Spleen (tissue), 11 donors: Measurements from ENCODE around the gene ST8SIA6. TPM values are rescaled to one million over a fixed set of nuclear protein-coding genes. Genes with fewer than 3 reads are reported as not detected.
A peak's percentile ranks its signal among the peaks of the same experiment; 100 is the strongest.

Experiments
- DNase-seq: peaks from one replicate; pipeline ENCODE4 v3.0.0-alpha.2; 2020
- H3K27ac ChIP-seq, 8 donors: fragments of 200-600 bp; sonication (generic) in 7 of 8; 1 replicate in 4 of 8; 2 replicates in 4 of 8; pipeline versions ENCODE4 v1.5.0 to v1.8.0; 2016 to 2021; ENCODE audit warnings: inconsistent platforms in 4 of 8, mild to moderate bottlenecking in 4 of 8, moderate library complexity in 1 of 8
- H3K27me3 ChIP-seq, 7 donors: fragments of 200-600 bp; sonication (generic) in 6 of 7; replicated peaks in 1 of 7; 1 replicate in 4 of 7; 2 replicates in 3 of 7; pipeline versions ENCODE4 v1.5.0 to v1.8.0; 2016 to 2021; ENCODE audit warnings: inconsistent platforms in 3 of 7, mild to moderate bottlenecking in 1 of 7
- H3K36me3 ChIP-seq, 6 donors: fragments of 200-600 bp; sonication (generic) in 5 of 6; 1 replicate in 4 of 6; 2 replicates in 2 of 6; pipeline versions ENCODE4 v1.5.0 to v1.8.0; 2016 to 2021; ENCODE audit warnings: inconsistent platforms in 2 of 6
- H3K4me1 ChIP-seq, 6 donors: fragments of 200-600 bp; sonication (generic) in 5 of 6; 1 replicate in 3 of 6; 2 replicates in 3 of 6; pipeline versions ENCODE4 v1.5.0 to v1.8.0; 2016 to 2021; ENCODE audit warnings: inconsistent platforms in 3 of 6
- H3K4me3 ChIP-seq, 8 donors: fragments of 200-600 bp; sonication (generic) in 7 of 8; 1 replicate in 4 of 8; 2 replicates in 4 of 8; pipeline versions ENCODE4 v1.5.0 to v1.8.0; 2016 to 2021; ENCODE audit warnings: inconsistent platforms in 4 of 8, mild to moderate bottlenecking in 4 of 8, moderate library complexity in 2 of 8
- H3K9me3 ChIP-seq, 8 donors: fragments of 200-600 bp; sonication (generic) in 7 of 8; 1 replicate in 4 of 8; 2 replicates in 4 of 8; pipeline versions ENCODE4 v1.5.0 to v1.8.0; 2016 to 2021; ENCODE audit warnings: inconsistent platforms in 4 of 8
- POLR2A ChIP-seq, 3 donors: fragments of 450-650 bp; IDR thresholded peaks; one replicate each; pipeline ENCODE4 v1.5.1; 2017; ENCODE audit warnings: antibody characterized with exemption in 3 of 3, mild to moderate bottlenecking in 1 of 3
- POLR2AphosphoS5 ChIP-seq, 3 donors: sonication (generic); formaldehyde crosslinking; IDR thresholded peaks; one replicate each; pipeline ENCODE4 v1.5.1; 2017; ENCODE audit warnings: antibody characterized with exemption in 3 of 3
- WGBS, 5 donors: extraction: QIAGEN DNeasy Blood & Tissue Kit in 3 of 5; methylation state at CpG; one replicate each; pipeline versions ENCODE4 v1.1.5 to v1.1.7; 2013 to 2018; 5-methylcytosine and 5-hydroxymethylcytosine counted together
- intact Hi-C: fragments of 100-400 bp; cut with DNase I; formaldehyde crosslinking; loops from one replicate; pipeline ENCODE4 v1.15.0; 2023; ENCODE audit warnings: low total_unique reads
- polyA plus RNA-seq, 3 donors: library from polyadenylated mRNA; stranded (reverse); fragments of 200-250 nt; gene quantifications; one replicate each; pipeline ENCODE4 v1.2.1, GENCODE V29; 2013
- total RNA-seq, 7 donors: library from RNA; depleted of rRNA in 3 of 7; stranded (reverse); fragments of >200 nt in 3 of 7; fragmentation: NEBNext Ultra II Directional in 4 of 7; extraction: Animal tissue kit (Norgen Biotek cat#: 25700) in 4 of 7; gene quantifications; one replicate each; pipeline versions ENCODE4 v1.1.0 to v1.2.1, GENCODE V29; 2016 to 2021
- TF ChIP-seq, protein P1 (sequence below), 11 experiments: fragments of 200-600 bp in 7 of 11; fragments of 450-650 bp in 4 of 11; sonication (generic) in 4 of 11; IDR thresholded peaks in 8 of 11; conservative IDR thresholded peaks in 3 of 11; 1 replicate in 7 of 11; 2 replicates in 4 of 11; pipeline versions ENCODE4 v1.4.0 to v1.8.0; 2016 to 2021; ENCODE audit warnings: antibody characterized with exemption in 11 of 11, inconsistent platforms in 4 of 11, mild to moderate bottlenecking in 1 of 11
- donor health status: healthy with polysubstance abuse.
- donor health status: DM: no; HTN: no; CAD: no; lungs with moderate emphysema.
- donor health status: DM: no; HTN: no; CAD: no.
- donor health status: Bipolar disorder and iron deficiency.
- donor health status: healthy.
- donor health status: DM: no; HTN: no; CAD: no.
- donor health status: DM: yes; HTN: yes; CAD: no.

Gene ST8SIA6
- total and polyA plus RNA-seq, 10 donors: 0.02 to 1.2 (median 1.0) TPM; not detected in 3

DNA sequence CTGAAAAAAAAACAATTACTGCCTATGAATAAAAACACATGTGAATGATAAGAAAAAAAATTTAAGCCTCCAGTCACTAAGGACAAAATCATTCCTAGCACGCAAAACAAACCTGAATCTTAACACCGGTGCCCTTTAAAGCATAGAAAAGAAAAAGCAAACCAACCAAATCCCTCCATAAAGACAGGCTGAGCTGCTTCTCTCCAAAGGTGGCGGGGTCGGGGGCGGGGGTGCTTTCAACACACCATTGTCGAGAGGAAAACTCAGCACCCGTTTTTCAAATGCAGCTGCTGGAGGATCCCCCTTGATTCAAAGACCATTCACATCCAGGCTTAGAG is 1.4 kb downstream of the ST8SIA6 start:
- TF ChIP-seq, protein P1, sequence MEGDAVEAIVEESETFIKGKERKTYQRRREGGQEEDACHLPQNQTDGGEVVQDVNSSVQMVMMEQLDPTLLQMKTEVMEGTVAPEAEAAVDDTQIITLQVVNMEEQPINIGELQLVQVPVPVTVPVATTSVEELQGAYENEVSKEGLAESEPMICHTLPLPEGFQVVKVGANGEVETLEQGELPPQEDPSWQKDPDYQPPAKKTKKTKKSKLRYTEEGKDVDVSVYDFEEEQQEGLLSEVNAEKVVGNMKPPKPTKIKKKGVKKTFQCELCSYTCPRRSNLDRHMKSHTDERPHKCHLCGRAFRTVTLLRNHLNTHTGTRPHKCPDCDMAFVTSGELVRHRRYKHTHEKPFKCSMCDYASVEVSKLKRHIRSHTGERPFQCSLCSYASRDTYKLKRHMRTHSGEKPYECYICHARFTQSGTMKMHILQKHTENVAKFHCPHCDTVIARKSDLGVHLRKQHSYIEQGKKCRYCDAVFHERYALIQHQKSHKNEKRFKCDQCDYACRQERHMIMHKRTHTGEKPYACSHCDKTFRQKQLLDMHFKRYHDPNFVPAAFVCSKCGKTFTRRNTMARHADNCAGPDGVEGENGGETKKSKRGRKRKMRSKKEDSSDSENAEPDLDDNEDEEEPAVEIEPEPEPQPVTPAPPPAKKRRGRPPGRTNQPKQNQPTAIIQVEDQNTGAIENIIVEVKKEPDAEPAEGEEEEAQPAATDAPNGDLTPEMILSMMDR (IDR thresholded peaks at IDR 0.05 in 8 of 11, conservative IDR thresholded peaks at IDR 0.05 in 3 of 11): no peak
- TF ChIP-seq POLR2A (IDR thresholded peaks at IDR 0.05) (no peak), POLR2AphosphoS5 (IDR thresholded peaks at IDR 0.05) (no peak)
- Histone ChIP-seq H3K27ac (peak overlapping the region in 2 of 8 donors; percentile 61 to 68), H3K36me3 (peaks cover 0 to 6% (median 0%) of the 10 kb centered on the region in 6 donors), H3K27me3 (peaks cover 0 to 66% (median 37%) of the 10 kb centered on the region in 7 donors), H3K9me3 (peaks cover 0 to 32% (median 21%) of the 10 kb centered on the region in 8 donors), H3K4me1 (peaks cover 7 to 30% (median 16%) of the 10 kb centered on the region in 6 donors), H3K4me3 (peak overlapping the region in 5 of 8 donors; percentile 39 to 73 (median 47))
- DNase-seq: no peak
- 7 to 10% (median 10%) methylated on average over 7 of the region's 7 CpGs for WGBS, 5 donors
- intact Hi-C loops: no loop called here

DNA sequence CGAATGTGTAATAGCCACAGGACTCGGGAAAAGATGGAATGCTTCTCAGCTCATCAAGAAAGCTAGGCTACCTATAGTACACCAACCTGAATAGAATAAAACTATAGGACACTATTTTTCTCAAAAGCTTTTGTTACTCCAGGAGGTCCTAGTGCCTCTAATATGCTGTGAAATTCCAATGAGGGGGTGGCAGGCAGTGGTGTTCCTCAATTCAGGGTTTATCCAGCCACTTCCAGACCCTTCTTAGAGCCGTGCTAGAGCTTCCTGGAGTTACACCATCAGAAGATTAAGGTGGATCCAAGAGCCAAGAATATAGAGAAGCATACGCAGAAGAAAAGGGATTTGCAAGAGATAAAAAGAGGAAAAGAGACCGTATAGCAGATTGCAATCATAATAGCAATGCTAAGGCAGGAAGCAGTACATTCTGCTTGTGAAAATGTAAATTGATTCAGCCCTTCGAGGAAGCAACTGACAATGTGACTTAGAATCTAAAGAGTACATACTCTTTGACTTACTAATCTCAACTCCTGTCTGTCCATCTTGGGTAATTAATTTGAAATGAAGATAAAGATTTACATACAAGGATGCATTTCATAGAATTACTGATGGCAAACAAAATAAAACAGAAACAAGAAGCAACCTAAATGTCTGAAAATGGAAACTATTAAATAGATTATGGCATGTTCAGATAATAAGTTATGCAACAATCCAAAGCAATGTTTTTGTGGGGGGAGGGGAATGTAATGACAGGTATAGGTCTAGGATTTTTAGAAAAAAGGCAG is 2.1 kb downstream of the ST8SIA6 start:
- intact Hi-C loops: no loop called here
- Histone ChIP-seq H3K9me3 (peaks cover 0 to 35% (median 27%) of the 10 kb centered on the region in 8 donors), H3K27ac (no peak overlapping the region), H3K36me3 (peaks cover 0 to 6% (median 0%) of the 10 kb centered on the region in 6 donors), H3K4me3 (peak overlapping the region in 1 of 8 donors; percentile 73), H3K4me1 (peaks cover 7 to 30% (median 16%) of the 10 kb centered on the region in 6 donors), H3K27me3 (peaks cover 0 to 66% (median 37%) of the 10 kb centered on the region in 7 donors)
- no peak for DNase-seq
- TF ChIP-seq POLR2AphosphoS5 (IDR thresholded peaks at IDR 0.05) (no peak), POLR2A (IDR thresholded peaks at IDR 0.05) (no peak)
- TF ChIP-seq, protein P1 (IDR thresholded peaks at IDR 0.05 in 8 of 11, conservative IDR thresholded peaks at IDR 0.05 in 3 of 11): no peak
- WGBS, 5 donors: 28 to 49% (median 37%) methylated on average over 6 of the region's 6 CpGs

DNA sequence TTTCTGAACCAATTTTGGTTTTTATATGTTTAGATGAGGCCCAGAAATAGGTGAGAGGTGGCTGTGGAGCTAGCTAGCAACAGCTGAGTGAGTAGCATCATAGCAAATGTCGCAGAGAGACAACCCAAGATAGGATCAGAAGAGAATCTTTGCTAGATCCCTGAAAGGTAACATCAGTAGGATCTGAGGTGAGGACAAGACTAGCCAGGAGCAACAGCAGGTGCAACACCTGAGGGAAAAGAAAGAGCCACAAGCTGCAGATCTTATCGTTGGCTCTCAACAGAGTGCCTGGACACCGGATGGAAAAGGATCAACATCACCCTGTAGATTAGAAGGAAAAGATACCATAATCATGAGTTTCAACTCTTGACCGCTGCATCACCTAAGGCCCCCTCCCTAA is 4.4 kb downstream of the ST8SIA6 start:
- WGBS, 5 donors: 82 to 95% (median 92%) methylated on average over 4 of the region's 4 CpGs

More for the DNA sequence above, 4.4 kb downstream of the ST8SIA6 start:
- peaks cover 0 to 6% (median 0%) of the 10 kb centered on the region in 6 donors for H3K36me3 ChIP-seq
- H3K4me1 ChIP-seq: peaks cover 7 to 34% (median 16%) of the 10 kb centered on the region in 6 donors
- peaks cover 0 to 52% (median 26%) of the 10 kb centered on the region in 7 donors for H3K27me3 ChIP-seq
- peaks cover 0 to 31% (median 27%) of the 10 kb centered on the region in 8 donors for H3K9me3 ChIP-seq
- DNase-seq: no peak
- intact Hi-C loops: no loop called here
- H3K4me3 ChIP-seq: no peak overlapping the region
- TF ChIP-seq, protein P1 (IDR thresholded peaks at IDR 0.05 in 8 of 11, conservative IDR thresholded peaks at IDR 0.05 in 3 of 11): no peak
- TF ChIP-seq POLR2A (IDR thresholded peaks at IDR 0.05): no peak
- H3K27ac ChIP-seq: no peak overlapping the region
